GM19452 (cell line): Measurements from ENCODE around the gene ACTL10.

ENCODE experiments used
- ATAC-seq: cut with Tn5 transposase; IDR thresholded peaks from one replicate; pipeline ENCODE4 v1.9.1; 2021; ENCODE audit not compliant: unreplicated experiment

The ACTL10 gene

GRCh38 chr20:33663161-33664084 lies 3.3 kb upstream of the ACTL10 start:
- peak; percentile 44 for ATAC-seq

- no peak for ATAC-seq
Measured at GRCh38 chr20:33664085-33664761, 2.5 kb upstream of the ACTL10 start.

GRCh38 chr20:33664762-33665144 lies 2.0 kb upstream of the ACTL10 start:
- ATAC-seq = no peak

- peak; percentile 13 for ATAC-seq
Measured at GRCh38 chr20:33667245-33667675, 517 bp downstream of the ACTL10 start.

GRCh38 chr20:33667676-33668465 lies 1.1 kb downstream of the ACTL10 start:
- ATAC-seq = peak; percentile 48

GRCh38 chr20:33668466-33669155 lies 1.9 kb downstream of the ACTL10 start:
- no peak for ATAC-seq

- ATAC-seq = no peak
Measured at GRCh38 chr20:33669224-33669623, 2.5 kb downstream of the ACTL10 start.

GRCh38 chr20:33669873-33670640 lies 3.3 kb downstream of the ACTL10 start:
- no peak for ATAC-seq

GRCh38 chr20:33670715-33671499 lies 4.2 kb downstream of the ACTL10 start:
- ATAC-seq = no peak

- ATAC-seq = no peak
Measured at GRCh38 chr20:33671573-33672288, 5.0 kb downstream of the ACTL10 start.

- ATAC-seq = no peak
Measured at GRCh38 chr20:33672426-33673113, 5.8 kb downstream of the ACTL10 start.

GRCh38 chr20:33673114-33673409 lies 6.3 kb downstream of the ACTL10 start:
- ATAC-seq = no peak

- ATAC-seq = peak; percentile 35
Measured at GRCh38 chr20:33673410-33674293, 6.9 kb downstream of the ACTL10 start.

- peak; percentile 54 for ATAC-seq
Measured at GRCh38 chr20:33674294-33675135, 7.8 kb downstream of the ACTL10 start, which contains the start of gene NECAB3. NECAB3 (minus strand) TSS chr20:33674428; CDS start chr20:33674352, 76 bp downstream.

- ATAC-seq = no peak
Measured at GRCh38 chr20:33675136-33675959, 8.6 kb downstream of the ACTL10 start.
